ENCODE results near the gene SIDT1.

SIDT1 gene

DNA sequence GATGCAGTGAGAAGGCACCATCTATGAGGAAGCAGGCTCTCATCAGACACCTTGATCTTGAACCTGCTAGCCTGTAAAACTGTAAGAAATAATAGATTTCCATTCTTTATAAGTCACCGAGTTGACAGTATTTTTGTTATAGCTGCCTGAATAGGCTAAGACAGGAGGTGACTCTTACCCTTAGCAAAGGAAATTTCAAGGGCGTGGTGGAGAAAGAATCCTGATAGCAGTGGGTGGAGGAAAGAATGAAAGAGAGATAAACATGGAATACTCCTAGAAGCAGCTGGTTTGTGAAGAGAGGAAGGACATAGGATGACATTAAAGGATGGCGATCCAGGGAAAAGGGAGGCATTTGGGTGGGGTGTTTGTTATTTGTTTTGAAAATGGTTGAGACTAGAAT is 41.4 kb downstream of the SIDT1 start:
- Histone ChIP-seq H3K36me3 (ENCODE audit: control insufficient read depth, insufficient read depth, low read length) (no peaks in the 10 kb centered on the region), H3K4me1 (ENCODE audit: control insufficient read depth, insufficient read depth, low read length) (peaks cover 12% of the 10 kb centered on the region), H3K9me3 (ENCODE audit: control insufficient read depth, low read length) (no peaks in the 10 kb centered on the region), H3K9ac (ENCODE audit: low read length) (no peak overlapping the region), H3K4me3 (ENCODE audit: low read length) (no peak overlapping the region), H3K27me3 (ENCODE audit: control insufficient read depth, insufficient read depth, low read length) (no peaks in the 10 kb centered on the region)

DNA sequence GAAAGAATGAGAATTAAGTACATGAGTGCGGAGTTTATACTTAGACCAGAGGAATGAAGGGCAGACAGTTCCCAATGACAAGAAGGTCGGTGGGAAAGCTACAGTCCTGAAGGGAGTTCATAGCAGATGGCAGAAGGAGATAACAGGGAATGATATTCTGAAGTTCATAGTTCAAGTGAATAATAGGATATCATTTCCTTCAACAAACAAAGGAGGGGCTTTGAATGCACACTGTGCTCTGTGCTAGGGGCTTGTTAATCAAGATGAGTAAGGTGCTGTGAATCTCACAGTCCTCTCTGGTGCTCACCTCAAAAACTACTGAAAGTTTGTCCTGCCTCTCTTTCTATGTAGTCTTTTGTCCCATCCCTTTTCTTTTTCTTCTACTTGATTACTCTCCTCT is 41.9 kb downstream of the SIDT1 start:
- H3K9me3 ChIP-seq (ENCODE audit: control insufficient read depth, low read length), result no peaks in the 10 kb centered on the region
- no peaks in the 10 kb centered on the region for H3K36me3 ChIP-seq (ENCODE audit: control insufficient read depth, insufficient read depth, low read length)
- no peak overlapping the region for H3K4me3 ChIP-seq (ENCODE audit: low read length)
- peaks cover 12% of the 10 kb centered on the region for H3K4me1 ChIP-seq (ENCODE audit: control insufficient read depth, insufficient read depth, low read length)
- H3K9ac ChIP-seq (ENCODE audit: low read length), result no peak overlapping the region
- H3K27me3 ChIP-seq (ENCODE audit: control insufficient read depth, insufficient read depth, low read length), result no peaks in the 10 kb centered on the region

DNA sequence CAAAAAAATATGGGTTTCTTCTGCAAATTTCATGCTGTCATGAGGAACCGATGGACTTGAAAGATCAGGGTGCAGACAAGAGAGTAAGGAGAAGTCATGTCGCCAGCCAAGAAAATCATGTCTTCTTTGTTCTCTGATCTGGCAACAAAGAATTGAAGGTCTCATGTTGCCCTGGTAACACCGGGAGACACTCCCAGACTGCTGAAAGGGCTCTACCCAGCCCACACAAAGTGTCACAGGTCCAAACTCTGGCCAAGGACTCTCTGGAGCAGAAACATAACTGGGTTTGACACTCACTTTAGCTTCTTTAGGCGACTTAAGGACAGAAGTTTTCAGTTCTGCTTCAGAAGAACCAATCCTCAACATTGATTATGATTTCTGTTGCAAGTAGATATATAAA is 42.9 kb downstream of the SIDT1 start:
- Histone ChIP-seq H3K36me3 (ENCODE audit: control insufficient read depth, insufficient read depth, low read length) (no peaks in the 10 kb centered on the region), H3K27me3 (ENCODE audit: control insufficient read depth, insufficient read depth, low read length) (no peaks in the 10 kb centered on the region), H3K4me3 (ENCODE audit: low read length) (no peak overlapping the region), H3K9ac (ENCODE audit: low read length) (no peak overlapping the region), H3K9me3 (ENCODE audit: control insufficient read depth, low read length) (no peaks in the 10 kb centered on the region), H3K4me1 (ENCODE audit: control insufficient read depth, insufficient read depth, low read length) (peaks cover 12% of the 10 kb centered on the region)

DNA sequence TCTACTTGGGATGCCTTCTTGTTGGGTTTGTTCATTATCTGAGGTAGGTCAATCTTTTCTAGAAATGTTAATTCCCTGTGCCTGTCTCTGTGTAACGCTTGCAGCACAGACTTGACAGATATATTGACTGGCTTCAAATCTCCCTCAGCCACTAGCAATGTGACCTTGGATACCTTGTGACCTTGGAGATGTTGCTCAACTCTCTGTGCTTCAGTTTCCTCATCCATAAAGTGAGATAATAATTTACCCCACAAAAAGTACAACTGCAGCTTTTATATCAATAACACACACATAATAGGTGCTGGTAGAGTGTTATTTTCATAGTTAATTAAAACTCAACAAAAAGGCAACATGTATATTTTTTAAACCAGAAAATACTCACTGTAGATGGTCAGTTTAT is 52.9 kb downstream of the SIDT1 start:
- Histone ChIP-seq H3K9me3 (ENCODE audit: control insufficient read depth, low read length) (no peaks in the 10 kb centered on the region), H3K4me1 (ENCODE audit: control insufficient read depth, insufficient read depth, low read length) (peaks cover 9% of the 10 kb centered on the region), H3K36me3 (ENCODE audit: control insufficient read depth, insufficient read depth, low read length) (no peaks in the 10 kb centered on the region), H3K9ac (ENCODE audit: low read length) (no peak overlapping the region), H3K4me3 (ENCODE audit: low read length) (no peak overlapping the region), H3K27me3 (ENCODE audit: control insufficient read depth, insufficient read depth, low read length) (no peaks in the 10 kb centered on the region)

DNA sequence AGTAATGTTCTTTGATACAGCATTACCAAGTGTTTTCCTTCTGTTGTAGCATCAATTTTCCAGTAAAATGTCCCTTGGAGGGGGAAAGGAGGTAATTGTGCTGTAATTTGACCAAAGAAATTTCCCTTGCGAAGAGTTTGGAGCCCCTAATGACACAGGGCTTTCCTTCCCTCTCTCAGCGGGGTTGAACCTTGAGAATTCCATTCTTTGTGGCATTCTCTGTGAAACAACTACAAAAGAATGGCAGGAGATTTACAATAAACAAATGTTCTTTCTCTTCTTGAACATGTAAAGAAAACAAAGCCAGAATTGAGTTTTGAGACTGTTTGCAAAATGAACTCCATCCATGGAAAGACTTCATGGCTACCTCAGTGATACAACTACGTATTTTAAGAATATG is 53.4 kb downstream of the SIDT1 start:
- no peak overlapping the region for H3K4me3 ChIP-seq (ENCODE audit: low read length)
- no peaks in the 10 kb centered on the region for H3K36me3 ChIP-seq (ENCODE audit: control insufficient read depth, insufficient read depth, low read length)
- H3K9ac ChIP-seq (ENCODE audit: low read length), result no peak overlapping the region
- H3K4me1 ChIP-seq (ENCODE audit: control insufficient read depth, insufficient read depth, low read length), result peaks cover 9% of the 10 kb centered on the region
- no peaks in the 10 kb centered on the region for H3K9me3 ChIP-seq (ENCODE audit: control insufficient read depth, low read length)
- H3K27me3 ChIP-seq (ENCODE audit: control insufficient read depth, insufficient read depth, low read length), result no peaks in the 10 kb centered on the region

DNA sequence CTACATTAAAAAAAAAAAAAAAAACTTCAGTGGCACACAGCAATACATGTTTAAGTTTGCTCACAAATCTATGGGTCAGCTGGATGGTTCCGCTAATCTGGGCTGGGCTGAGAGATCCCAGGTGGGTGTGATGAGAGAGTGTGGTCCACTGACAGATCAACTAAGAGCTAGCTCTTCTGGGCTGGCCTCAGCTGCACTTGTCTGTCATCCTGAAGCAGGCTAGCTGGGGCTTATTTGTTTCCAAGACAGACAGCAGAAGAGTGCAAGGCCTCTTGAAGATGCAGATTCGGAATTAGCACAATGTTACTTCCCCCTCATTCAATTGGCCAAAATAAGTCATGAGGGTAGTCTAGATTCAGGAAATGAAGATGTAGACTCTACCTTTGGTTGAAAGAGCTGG is 56.5 kb downstream of the SIDT1 start:
- H3K27me3 ChIP-seq (ENCODE audit: control insufficient read depth, insufficient read depth, low read length), result no peaks in the 10 kb centered on the region
- H3K9ac ChIP-seq (ENCODE audit: low read length), result no peak overlapping the region
- H3K9me3 ChIP-seq (ENCODE audit: control insufficient read depth, low read length), result no peaks in the 10 kb centered on the region
- no peaks in the 10 kb centered on the region for H3K36me3 ChIP-seq (ENCODE audit: control insufficient read depth, insufficient read depth, low read length)
- H3K4me3 ChIP-seq (ENCODE audit: low read length), result no peak overlapping the region
- peaks cover 1% of the 10 kb centered on the region for H3K4me1 ChIP-seq (ENCODE audit: control insufficient read depth, insufficient read depth, low read length)

DNA sequence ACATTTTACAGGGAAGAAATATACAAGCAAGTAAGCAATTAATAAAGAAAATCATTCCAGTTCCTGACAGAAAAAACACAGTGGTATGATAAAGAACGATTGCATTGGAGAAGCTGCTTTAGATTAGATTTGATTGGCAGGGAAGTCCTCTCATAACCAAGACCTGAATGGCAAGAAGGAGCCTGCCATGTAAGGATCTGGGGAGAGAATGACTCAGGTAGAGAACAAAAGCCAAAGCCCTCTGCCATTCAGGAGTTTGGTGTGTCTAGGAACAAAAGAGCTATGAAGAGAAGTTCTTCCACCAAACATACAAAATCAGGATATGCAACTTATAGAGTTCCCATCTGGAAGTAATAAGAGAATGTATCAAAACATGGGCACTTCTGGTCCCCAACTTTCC is 57.6 kb downstream of the SIDT1 start:
- no peaks in the 10 kb centered on the region for H3K4me1 ChIP-seq (ENCODE audit: control insufficient read depth, insufficient read depth, low read length)
- H3K27me3 ChIP-seq (ENCODE audit: control insufficient read depth, insufficient read depth, low read length), result no peaks in the 10 kb centered on the region
- H3K9ac ChIP-seq (ENCODE audit: low read length), result no peak overlapping the region
- no peak overlapping the region for H3K4me3 ChIP-seq (ENCODE audit: low read length)
- no peaks in the 10 kb centered on the region for H3K9me3 ChIP-seq (ENCODE audit: control insufficient read depth, low read length)
- no peaks in the 10 kb centered on the region for H3K36me3 ChIP-seq (ENCODE audit: control insufficient read depth, insufficient read depth, low read length)

DNA sequence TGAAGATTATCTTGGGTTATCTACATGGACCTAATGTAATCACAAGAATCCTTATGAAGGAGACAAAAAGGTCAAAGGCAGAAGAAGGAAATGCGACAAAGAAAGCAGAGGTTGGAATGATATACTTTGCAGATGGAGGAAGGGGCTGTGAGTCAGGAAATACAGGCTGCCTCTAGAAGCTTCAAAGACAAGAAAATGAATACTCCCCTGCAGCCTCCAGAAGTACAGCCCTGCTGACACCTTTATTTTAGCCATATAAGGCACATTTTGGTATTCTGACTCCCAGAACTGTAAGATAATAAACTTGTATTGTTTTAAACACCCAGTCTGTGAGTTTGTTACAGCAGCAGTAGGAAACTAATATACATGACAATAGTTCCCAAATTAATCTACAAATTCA is 58.6 kb downstream of the SIDT1 start:
- H3K27me3 ChIP-seq (ENCODE audit: control insufficient read depth, insufficient read depth, low read length), result no peaks in the 10 kb centered on the region
- no peaks in the 10 kb centered on the region for H3K9me3 ChIP-seq (ENCODE audit: control insufficient read depth, low read length)
- H3K36me3 ChIP-seq (ENCODE audit: control insufficient read depth, insufficient read depth, low read length), result no peaks in the 10 kb centered on the region
- no peaks in the 10 kb centered on the region for H3K4me1 ChIP-seq (ENCODE audit: control insufficient read depth, insufficient read depth, low read length)
- H3K4me3 ChIP-seq (ENCODE audit: low read length), result no peak overlapping the region
- no peak overlapping the region for H3K9ac ChIP-seq (ENCODE audit: low read length)

DNA sequence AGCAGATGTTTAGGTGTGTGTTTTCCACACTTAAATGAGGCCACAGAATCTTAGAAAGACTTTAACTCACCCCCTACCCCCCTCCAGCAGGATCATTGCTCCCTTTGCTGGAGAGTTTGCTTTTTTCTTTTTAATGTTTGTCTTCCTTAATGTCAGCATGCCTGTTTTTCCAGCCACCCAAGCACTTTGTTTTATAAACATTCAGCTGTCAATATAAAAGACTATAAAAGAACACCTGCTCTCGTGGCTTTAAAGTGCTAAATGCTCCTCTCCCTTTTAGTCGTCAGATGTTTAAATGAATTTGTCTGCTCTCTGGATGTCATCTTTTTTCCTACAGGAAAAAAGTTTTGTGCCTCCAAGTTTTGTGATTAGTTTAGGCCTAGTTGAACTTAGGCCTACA is 61.7 kb downstream of the SIDT1 start:
- no peak overlapping the region for H3K4me3 ChIP-seq (ENCODE audit: low read length)
- H3K9ac ChIP-seq (ENCODE audit: low read length), result no peak overlapping the region
- H3K9me3 ChIP-seq (ENCODE audit: control insufficient read depth, low read length), result no peaks in the 10 kb centered on the region
- H3K27me3 ChIP-seq (ENCODE audit: control insufficient read depth, insufficient read depth, low read length), result no peaks in the 10 kb centered on the region
- H3K36me3 ChIP-seq (ENCODE audit: control insufficient read depth, insufficient read depth, low read length), result no peaks in the 10 kb centered on the region
- H3K4me1 ChIP-seq (ENCODE audit: control insufficient read depth, insufficient read depth, low read length), result no peaks in the 10 kb centered on the region

DNA sequence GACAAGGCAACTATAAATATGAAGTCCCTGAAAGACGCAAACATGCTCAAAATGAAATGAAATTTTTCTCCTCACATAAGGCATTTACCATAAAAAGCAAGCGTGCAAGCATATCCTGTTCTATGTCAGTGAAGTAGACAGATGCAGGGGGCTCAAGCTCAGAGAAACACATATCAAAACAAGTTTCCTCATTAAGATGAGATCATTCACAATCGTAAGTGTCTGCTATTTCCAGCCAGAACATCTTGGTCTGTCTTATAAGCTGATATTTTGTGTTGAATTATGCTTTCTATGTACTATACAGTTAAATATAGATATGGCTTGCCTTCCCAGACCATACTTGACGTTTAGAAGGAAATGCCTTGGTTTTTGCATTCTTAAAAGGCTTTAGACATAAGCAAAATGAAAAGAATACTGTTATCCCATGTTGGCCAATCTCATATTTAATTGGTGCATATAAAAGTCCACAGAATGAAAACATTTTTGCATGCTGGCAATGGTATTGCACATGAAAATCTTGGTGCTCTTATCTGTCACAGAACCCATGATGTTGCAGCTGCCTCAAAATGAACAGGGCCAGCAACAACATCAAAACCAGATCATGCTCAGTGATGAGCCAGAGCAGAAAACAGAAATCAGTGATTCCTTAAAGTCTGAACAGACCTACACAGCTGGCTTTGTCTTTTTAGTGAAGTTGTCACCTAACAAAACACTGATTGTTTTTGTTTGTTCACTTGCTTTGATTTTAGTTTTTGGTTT is 65.4 kb downstream of the SIDT1 start:
- no peaks in the 10 kb centered on the region for H3K27me3 ChIP-seq (ENCODE audit: control insufficient read depth, insufficient read depth, low read length)
- no peaks in the 10 kb centered on the region for H3K36me3 ChIP-seq (ENCODE audit: control insufficient read depth, insufficient read depth, low read length)
- no peak overlapping the region for H3K9ac ChIP-seq (ENCODE audit: low read length)

DNA sequence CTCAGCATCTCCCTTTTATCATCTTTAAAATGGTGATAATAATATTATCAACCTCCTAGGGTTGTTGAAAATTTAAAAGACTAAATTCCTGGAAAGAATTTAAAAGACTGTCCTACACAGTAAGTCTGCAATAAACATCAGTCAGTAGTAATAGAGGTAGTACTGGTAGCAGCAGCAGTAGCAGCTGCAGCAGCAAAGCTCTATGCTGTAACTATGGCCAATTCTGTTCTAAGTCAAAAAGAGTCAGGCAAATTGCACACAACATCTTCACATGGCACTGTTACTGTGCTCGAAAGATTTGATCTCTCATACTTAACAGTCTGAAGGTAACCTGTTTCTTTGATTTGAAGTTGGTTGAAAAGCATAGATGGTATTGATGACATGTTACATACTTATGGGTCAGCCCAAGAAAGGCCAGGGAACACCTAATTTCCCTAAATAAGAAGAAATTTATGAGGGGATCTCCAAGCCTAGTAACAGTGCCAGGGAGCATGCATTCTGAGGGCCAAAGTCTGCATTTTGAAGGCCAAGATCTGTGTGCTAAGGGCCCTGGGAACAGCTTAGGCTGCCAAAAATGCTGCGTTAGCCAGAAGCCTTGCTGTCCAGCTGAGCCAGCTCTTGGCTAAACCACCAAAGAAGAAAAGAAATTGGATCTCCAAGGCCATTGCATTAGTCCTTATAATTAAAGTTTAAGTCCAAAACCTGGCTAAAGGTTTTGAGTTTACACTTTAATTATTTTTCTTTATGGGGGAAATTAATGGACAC is 68.2 kb downstream of the SIDT1 start:
- no peaks in the 10 kb centered on the region for H3K36me3 ChIP-seq (ENCODE audit: control insufficient read depth, insufficient read depth, low read length)
- H3K9ac ChIP-seq (ENCODE audit: low read length), result no peak overlapping the region
- no peaks in the 10 kb centered on the region for H3K4me1 ChIP-seq (ENCODE audit: control insufficient read depth, insufficient read depth, low read length)
- H3K4me3 ChIP-seq (ENCODE audit: low read length), result no peak overlapping the region
- no peaks in the 10 kb centered on the region for H3K27me3 ChIP-seq (ENCODE audit: control insufficient read depth, insufficient read depth, low read length)
- H3K9me3 ChIP-seq (ENCODE audit: control insufficient read depth, low read length), result no peaks in the 10 kb centered on the region

More for the DNA sequence above, 65.4 kb downstream of the SIDT1 start:
- Histone ChIP-seq H3K9me3 (ENCODE audit: control insufficient read depth, low read length) (no peaks in the 10 kb centered on the region), H3K4me1 (ENCODE audit: control insufficient read depth, insufficient read depth, low read length) (no peaks in the 10 kb centered on the region), H3K4me3 (ENCODE audit: low read length) (no peak overlapping the region)

DNA sequence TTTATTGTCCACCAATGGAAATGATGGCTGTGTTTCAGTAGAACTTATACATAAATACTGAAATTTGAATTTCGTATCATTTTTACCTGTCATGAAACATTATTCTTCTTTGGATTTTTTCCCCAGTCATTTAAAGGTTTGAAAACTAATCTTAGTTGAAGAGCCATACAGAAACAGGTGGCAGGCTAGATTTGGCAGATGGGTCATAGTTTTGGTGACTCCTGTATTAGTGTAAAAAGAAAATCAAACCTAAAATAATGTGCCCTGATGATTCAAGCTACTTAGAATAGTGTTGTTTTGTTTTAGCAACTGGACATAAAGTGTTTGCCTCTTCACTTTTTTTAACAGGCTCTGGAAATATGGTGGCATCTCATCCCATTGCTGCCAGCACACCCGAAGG is 68.9 kb downstream of the SIDT1 start:
- Histone ChIP-seq H3K4me1 (ENCODE audit: control insufficient read depth, insufficient read depth, low read length) (no peaks in the 10 kb centered on the region), H3K4me3 (ENCODE audit: low read length) (no peak overlapping the region), H3K9ac (ENCODE audit: low read length) (no peak overlapping the region), H3K9me3 (ENCODE audit: control insufficient read depth, low read length) (no peaks in the 10 kb centered on the region), H3K27me3 (ENCODE audit: control insufficient read depth, insufficient read depth, low read length) (no peaks in the 10 kb centered on the region), H3K36me3 (ENCODE audit: control insufficient read depth, insufficient read depth, low read length) (no peaks in the 10 kb centered on the region)
